ENCODE measurements around the gene RRP1B. TPM values are rescaled to one million over a fixed set of nuclear protein-coding genes. Genes with fewer than 3 reads are reported as not detected.

The RRP1B gene
- total and polyA plus RNA-seq, 9 of the 15 experiments (the other 6 are each of a cell fraction or from before 2014, with no cell fraction given), result 6.8 to 66.6 (median 41.9) TPM

- TF ChIP-seq MYC (IDR thresholded peaks at IDR 0.05; ENCODE audit: low read depth, low read length), result peak; percentile 88
- TF ChIP-seq MYC (CRISPR knock-in tag; IDR thresholded peaks at IDR 0.05; ENCODE audit: borderline replicate concordance, low read depth), result no peak
- TF ChIP-seq RB1 (IDR thresholded peaks at IDR 0.05; ENCODE audit: low read depth), result peak; percentile 71
- TF ChIP-seq, protein P1, sequence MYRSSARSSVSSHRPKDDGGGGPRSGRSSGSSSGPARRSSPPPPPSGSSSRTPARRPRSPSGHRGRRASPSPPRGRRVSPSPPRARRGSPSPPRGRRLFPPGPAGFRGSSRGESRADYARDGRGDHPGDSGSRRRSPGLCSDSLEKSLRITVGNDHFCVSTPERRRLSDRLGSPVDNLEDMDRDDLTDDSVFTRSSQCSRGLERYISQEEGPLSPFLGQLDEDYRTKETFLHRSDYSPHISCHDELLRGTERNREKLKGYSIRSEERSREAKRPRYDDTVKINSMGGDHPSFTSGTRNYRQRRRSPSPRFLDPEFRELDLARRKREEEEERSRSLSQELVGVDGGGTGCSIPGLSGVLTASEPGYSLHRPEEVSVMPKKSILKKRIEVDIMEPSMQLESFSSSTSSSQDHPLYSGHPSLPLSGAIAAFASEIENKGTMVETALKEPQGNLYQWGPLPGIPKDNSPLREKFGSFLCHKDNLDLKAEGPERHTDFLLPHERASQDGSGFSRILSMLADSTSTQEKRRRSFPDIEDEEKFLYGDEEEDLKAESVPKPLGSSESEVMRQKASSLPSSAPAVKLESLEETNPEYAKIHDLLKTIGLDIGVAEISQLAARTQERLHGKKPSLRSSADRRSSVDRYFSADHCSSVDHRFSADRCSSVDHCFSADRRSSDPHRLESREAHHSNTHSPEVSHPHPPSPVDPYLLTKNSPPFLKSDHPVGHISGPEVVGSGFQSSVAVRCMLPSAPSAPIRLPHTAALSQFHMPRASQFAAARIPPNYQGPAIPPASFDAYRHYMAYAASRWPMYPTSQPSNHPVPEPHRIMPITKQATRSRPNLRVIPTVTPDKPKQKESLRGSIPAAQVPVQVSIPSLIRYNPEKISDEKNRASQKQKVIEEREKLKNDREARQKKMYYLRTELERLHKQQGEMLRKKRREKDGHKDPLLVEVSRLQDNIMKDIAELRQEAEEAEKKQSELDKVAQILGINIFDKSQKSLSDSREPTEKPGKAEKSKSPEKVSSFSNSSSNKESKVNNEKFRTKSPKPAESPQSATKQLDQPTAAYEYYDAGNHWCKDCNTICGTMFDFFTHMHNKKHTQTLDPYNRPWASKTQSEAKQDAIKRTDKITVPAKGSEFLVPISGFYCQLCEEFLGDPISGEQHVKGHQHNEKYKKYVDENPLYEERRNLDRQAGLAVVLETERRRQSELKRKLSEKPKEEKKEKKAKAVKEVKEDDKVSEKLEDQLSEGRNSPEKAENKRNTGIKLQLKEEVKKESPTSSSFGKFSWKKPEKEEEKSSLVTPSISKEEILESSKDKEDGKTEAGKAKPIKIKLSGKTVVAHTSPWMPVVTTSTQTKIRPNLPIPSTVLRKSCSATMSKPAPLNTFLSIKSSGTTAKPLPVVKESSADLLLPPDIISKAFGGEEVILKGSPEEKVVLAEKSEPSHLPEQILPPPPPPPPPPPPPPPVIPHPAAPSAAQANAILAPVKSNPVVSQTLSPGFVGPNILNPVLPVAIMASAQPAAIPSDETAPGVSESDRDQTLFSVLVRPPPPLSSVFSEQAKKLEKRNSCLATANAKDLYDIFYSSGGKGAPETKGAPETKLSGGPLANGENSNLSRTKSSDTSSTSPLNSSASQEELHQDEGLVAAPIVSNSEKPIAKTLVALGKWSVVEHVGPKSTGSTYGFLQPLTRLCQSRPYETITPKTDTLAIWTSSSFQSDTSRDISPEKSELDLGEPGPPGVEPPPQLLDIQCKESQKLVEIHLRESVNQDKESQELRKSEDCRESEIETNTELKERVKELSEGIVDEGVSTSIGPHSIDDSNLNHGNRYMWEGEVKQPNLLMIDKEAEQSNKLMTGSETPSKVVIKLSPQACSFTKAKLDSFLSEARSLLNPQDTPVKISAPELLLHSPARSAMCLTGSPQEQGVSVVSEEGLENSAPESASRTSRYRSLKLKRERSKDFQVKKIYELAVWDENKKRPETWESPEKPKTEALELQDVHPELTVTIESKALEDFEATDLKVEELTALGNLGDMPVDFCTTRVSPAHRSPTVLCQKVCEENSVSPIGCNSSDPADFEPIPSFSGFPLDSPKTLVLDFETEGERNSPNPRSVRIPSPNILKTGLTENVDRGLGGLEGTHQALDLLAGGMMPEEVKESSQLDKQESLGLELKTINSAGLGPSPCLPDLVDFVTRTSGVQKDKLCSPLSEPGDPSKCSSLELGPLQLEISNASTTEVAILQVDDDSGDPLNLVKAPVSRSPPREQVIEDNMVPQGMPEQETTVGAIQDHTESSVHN (IDR thresholded peaks at IDR 0.05; ENCODE audit: borderline replicate concordance in 1 of 2, low read depth in 1 of 2), result no peak
- TF ChIP-seq, protein P2, sequence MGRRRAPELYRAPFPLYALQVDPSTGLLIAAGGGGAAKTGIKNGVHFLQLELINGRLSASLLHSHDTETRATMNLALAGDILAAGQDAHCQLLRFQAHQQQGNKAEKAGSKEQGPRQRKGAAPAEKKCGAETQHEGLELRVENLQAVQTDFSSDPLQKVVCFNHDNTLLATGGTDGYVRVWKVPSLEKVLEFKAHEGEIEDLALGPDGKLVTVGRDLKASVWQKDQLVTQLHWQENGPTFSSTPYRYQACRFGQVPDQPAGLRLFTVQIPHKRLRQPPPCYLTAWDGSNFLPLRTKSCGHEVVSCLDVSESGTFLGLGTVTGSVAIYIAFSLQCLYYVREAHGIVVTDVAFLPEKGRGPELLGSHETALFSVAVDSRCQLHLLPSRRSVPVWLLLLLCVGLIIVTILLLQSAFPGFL (CRISPR knock-in tag; IDR thresholded peaks at IDR 0.05), result no peak
- 0 out of 2 replicates have a peak, but pooled peaks have one; percentile 20 for TF ChIP-seq TARDBP (IDR thresholded peaks at IDR 0.05)
- no peak for TF ChIP-seq ZNF280B (CRISPR knock-in tag; IDR thresholded peaks at IDR 0.05)
- TF ChIP-seq ELK1 (CRISPR knock-in tag; IDR thresholded peaks at IDR 0.05), result no peak
- TF ChIP-seq, protein P3, sequence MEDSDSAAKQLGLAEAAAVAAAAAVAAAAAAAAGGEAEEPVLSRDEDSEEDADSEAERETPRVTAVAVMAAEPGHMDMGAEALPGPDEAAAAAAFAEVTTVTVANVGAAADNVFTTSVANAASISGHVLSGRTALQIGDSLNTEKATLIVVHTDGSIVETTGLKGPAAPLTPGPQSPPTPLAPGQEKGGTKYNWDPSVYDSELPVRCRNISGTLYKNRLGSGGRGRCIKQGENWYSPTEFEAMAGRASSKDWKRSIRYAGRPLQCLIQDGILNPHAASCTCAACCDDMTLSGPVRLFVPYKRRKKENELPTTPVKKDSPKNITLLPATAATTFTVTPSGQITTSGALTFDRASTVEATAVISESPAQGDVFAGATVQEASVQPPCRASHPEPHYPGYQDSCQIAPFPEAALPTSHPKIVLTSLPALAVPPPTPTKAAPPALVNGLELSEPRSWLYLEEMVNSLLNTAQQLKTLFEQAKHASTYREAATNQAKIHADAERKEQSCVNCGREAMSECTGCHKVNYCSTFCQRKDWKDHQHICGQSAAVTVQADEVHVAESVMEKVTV (CRISPR knock-in tag; IDR thresholded peaks at IDR 0.05), result no peak
- no peak; the same call in 1 of the 2 replicates for TF ChIP-seq ZSCAN29 (IDR thresholded peaks at IDR 0.05)
- TF ChIP-seq NFYB (IDR thresholded peaks at IDR 0.05; ENCODE audit: extremely low read depth, insufficient read length), result no peak
- no peak for TF ChIP-seq MTA3 (IDR thresholded peaks at IDR 0.05; ENCODE audit: borderline replicate concordance)
- no peak for TF ChIP-seq PYGO2 (tag; IDR thresholded peaks at IDR 0.05)
Observed at GRCh38 chr21:43718872-43719747, 59.8 kb downstream of the RRP1B start, which contains the start of gene PDXK (continued).

Data from K562 (cell line).